Neutrophil (primary cell): Measurements from ENCODE around the gene RANBP2.

ENCODE experiments used
- H3K27ac ChIP-seq: fragments of 200-600 bp; sonication (generic); 2 replicates; pipeline ENCODE4 v1.5.1; 2016; ENCODE audit warnings: mild to moderate bottlenecking, moderate library complexity
- H3K27me3 ChIP-seq: fragments of 200-600 bp; sonication (generic); 2 replicates; pipeline ENCODE4 v1.6.0; 2016; ENCODE audit warnings: mild to moderate bottlenecking
- H3K36me3 ChIP-seq: fragments of 200-600 bp; sonication (generic); 2 replicates; pipeline ENCODE4 v1.5.1; 2017
- H3K4me1 ChIP-seq, 2 experiments: fragments of 200-600 bp in 1 of 2; sonication (generic) in 1 of 2; 1 replicate in 1 of 2; 2 replicates in 1 of 2; pipeline versions ENCODE4 v1.5.1 to v1.6.1; 2013 to 2016; ENCODE audit warnings: low read depth in 1 of 2, low read length in 1 of 2, mild to moderate bottlenecking in 1 of 2, moderate library complexity in 1 of 2; ENCODE audit not compliant: control insufficient read depth in 1 of 2, insufficient read depth in 1 of 2
- H3K4me3 ChIP-seq, 2 experiments: fragments of 200-600 bp in 1 of 2; sonication (generic) in 1 of 2; 1 replicate in 1 of 2; 2 replicates in 1 of 2; pipeline ENCODE4 v1.5.1; 2013 to 2016; ENCODE audit warnings: low read depth in 1 of 2, low read length in 1 of 2, mild to moderate bottlenecking in 1 of 2, moderate library complexity in 1 of 2
- H3K9me3 ChIP-seq: fragments of 200-600 bp; sonication (generic); 2 replicates; pipeline ENCODE4 v1.5.1; 2016
- CTCF ChIP-seq: fragments of 200-600 bp; sonication (generic); IDR thresholded peaks from 2 replicates; pipeline ENCODE4 v1.5.1; 2016; ENCODE audit warnings: antibody characterized with exemption

The RANBP2 gene

GRCh38 chr2:108824316-108825070 is 105.2 kb downstream of the RANBP2 start:
- no peaks in the 10 kb centered on the region for H3K4me1 ChIP-seq
- H3K4me3 ChIP-seq: no peak overlapping the region
- H3K9me3 ChIP-seq: no peaks in the 10 kb centered on the region
- no peaks in the 10 kb centered on the region for H3K36me3 ChIP-seq
- H3K27ac ChIP-seq: no peak overlapping the region
- TF ChIP-seq CTCF: no peak
- no peaks in the 10 kb centered on the region for H3K27me3 ChIP-seq

- Histone ChIP-seq H3K27me3 (no peaks in the 10 kb centered on the region), H3K9me3 (no peaks in the 10 kb centered on the region), H3K4me3 (no peak overlapping the region), H3K36me3 (no peaks in the 10 kb centered on the region), H3K4me1 (no peaks in the 10 kb centered on the region), H3K27ac (no peak overlapping the region)
- TF ChIP-seq CTCF: no peak
These were observed 106.0 kb downstream of the RANBP2 start for GRCh38 chr2:108825254-108825653.

GRCh38 chr2:108825736-108826135 is 106.5 kb downstream of the RANBP2 start:
- Histone ChIP-seq H3K27me3 (no peaks in the 10 kb centered on the region), H3K4me1 (no peaks in the 10 kb centered on the region), H3K9me3 (no peaks in the 10 kb centered on the region), H3K4me3 (no peak overlapping the region), H3K36me3 (no peaks in the 10 kb centered on the region), H3K27ac (no peak overlapping the region)
- no peak for TF ChIP-seq CTCF

- Histone ChIP-seq H3K4me1 (no peaks in the 10 kb centered on the region), H3K27ac (no peak overlapping the region), H3K9me3 (no peaks in the 10 kb centered on the region), H3K4me3 (no peak overlapping the region), H3K36me3 (no peaks in the 10 kb centered on the region), H3K27me3 (no peaks in the 10 kb centered on the region)
- TF ChIP-seq CTCF: no peak
These were observed 110.5 kb downstream of the RANBP2 start for GRCh38 chr2:108829578-108830310.

- Histone ChIP-seq H3K27me3 (no peaks in the 10 kb centered on the region), H3K36me3 (no peaks in the 10 kb centered on the region), H3K4me3 (no peak overlapping the region), H3K4me1 (no peaks in the 10 kb centered on the region), H3K9me3 (peaks cover 4% of the 10 kb centered on the region), H3K27ac (no peak overlapping the region)
- no peak for TF ChIP-seq CTCF
These were observed 113.9 kb downstream of the RANBP2 start for GRCh38 chr2:108833219-108833618.
